Hepatocyte (in vitro differentiated cells): ENCODE data around the gene LDB2. TPM values are rescaled to one million over a fixed set of nuclear protein-coding genes. Genes with fewer than 3 reads are reported as not detected.

Experiments
- DNase-seq: peaks from one replicate; pipeline ENCODE4 v3.0.0-alpha.2; 2016; ENCODE audit warnings: low spot score
- H2AFZ ChIP-seq: fragments of 200-600 bp; sonication (generic); 2 replicates; pipeline ENCODE4 v1.6.0; 2016; ENCODE audit warnings: antibody characterized with exemption, mild to moderate bottlenecking
- H3K27ac ChIP-seq: fragments of 200-600 bp; sonication (generic); 2 replicates; pipeline ENCODE4 v1.5.1; 2016; ENCODE audit warnings: mild to moderate bottlenecking
- H3K27me3 ChIP-seq: fragments of 200-600 bp; sonication (generic); 2 replicates; pipeline ENCODE4 v1.6.1; 2016
- H3K36me3 ChIP-seq: fragments of 200-600 bp; sonication (generic); replicated peaks from 2 replicates; pipeline ENCODE4 v1.5.1; 2016; ENCODE audit warnings: low read depth; ENCODE audit not compliant: insufficient read depth
- H3K4me1 ChIP-seq: fragments of 200-600 bp; sonication (generic); 2 replicates; pipeline ENCODE4 v1.5.1; 2016; ENCODE audit warnings: mild to moderate bottlenecking, moderate library complexity; ENCODE audit not compliant: insufficient read depth
- H3K4me2 ChIP-seq: fragments of 200-600 bp; sonication (generic); 2 replicates; pipeline ENCODE4 v1.6.0; 2016
- H3K4me3 ChIP-seq: fragments of 200-600 bp; sonication (generic); 2 replicates; pipeline ENCODE4 v1.5.1; 2016; ENCODE audit warnings: mild to moderate bottlenecking
- H3K79me2 ChIP-seq: fragments of 200-600 bp; sonication (generic); 2 replicates; pipeline ENCODE4 v1.6.0; 2017; ENCODE audit warnings: mild to moderate bottlenecking
- H3K9me2 ChIP-seq: fragments of 200-600 bp; sonication (generic); replicated peaks from 2 replicates; pipeline ENCODE4 v1.6.0; 2017; ENCODE audit warnings: mild to moderate bottlenecking; ENCODE audit not compliant: insufficient read depth
- H3K9me3 ChIP-seq: fragments of 200-600 bp; sonication (generic); 2 replicates; pipeline ENCODE4 v1.5.1; 2016; ENCODE audit warnings: low read depth, mild to moderate bottlenecking
- H4K20me1 ChIP-seq: fragments of 200-600 bp; sonication (generic); 2 replicates; pipeline ENCODE4 v1.6.0; 2016; ENCODE audit warnings: mild to moderate bottlenecking; ENCODE audit not compliant: insufficient read depth, poor library complexity, severe bottlenecking
- EZH2 ChIP-seq: fragments of 200-600 bp; sonication (generic); IDR thresholded peaks from 2 replicates; pipeline ENCODE4 v1.6.1; 2016; ENCODE audit warnings: antibody characterized with exemption, mild to moderate bottlenecking, borderline replicate concordance
- EZH2phosphoT487 ChIP-seq: fragments of 200-600 bp; sonication (generic); IDR thresholded peaks from one replicate; pipeline ENCODE4 v1.6.1; 2018; ENCODE audit warnings: antibody characterized with exemption, mild to moderate bottlenecking, low read depth, moderate library complexity; ENCODE audit not compliant: unreplicated experiment, severe bottlenecking
- WGBS: methylation state at CpG from one replicate; pipeline ENCODE4 v1.1.6; 2016; ENCODE audit warnings: low lambda C conversion rate; ENCODE audit errors: missing lambda C conversion rate; 5-methylcytosine and 5-hydroxymethylcytosine counted together
- polyA plus RNA-seq: library from polyadenylated mRNA; unstranded; fragments of >200 nt; fragmentation: Nextera tagmentation; extraction: Ambion mirVana; gene quantifications from 2 replicates; pipeline ENCODE4 v1.2.1, GENCODE V29; 2016
- total RNA-seq: library from RNA; depleted of rRNA; stranded (reverse); fragments of >200 nt; gene quantifications from 2 replicates; pipeline ENCODE4 v1.2.3, GENCODE V29; 2014
- TF ChIP-seq, protein P1 (sequence below): fragments of 200-600 bp; sonication (generic); IDR thresholded peaks from 2 replicates; pipeline ENCODE4 v1.5.1; 2016; ENCODE audit warnings: antibody characterized with exemption, mild to moderate bottlenecking; ENCODE audit not compliant: poor library complexity

The LDB2 gene
- total and polyA plus RNA-seq, 2 experiments from 2014 or later, result 8.7 to 20.3 TPM

DNA sequence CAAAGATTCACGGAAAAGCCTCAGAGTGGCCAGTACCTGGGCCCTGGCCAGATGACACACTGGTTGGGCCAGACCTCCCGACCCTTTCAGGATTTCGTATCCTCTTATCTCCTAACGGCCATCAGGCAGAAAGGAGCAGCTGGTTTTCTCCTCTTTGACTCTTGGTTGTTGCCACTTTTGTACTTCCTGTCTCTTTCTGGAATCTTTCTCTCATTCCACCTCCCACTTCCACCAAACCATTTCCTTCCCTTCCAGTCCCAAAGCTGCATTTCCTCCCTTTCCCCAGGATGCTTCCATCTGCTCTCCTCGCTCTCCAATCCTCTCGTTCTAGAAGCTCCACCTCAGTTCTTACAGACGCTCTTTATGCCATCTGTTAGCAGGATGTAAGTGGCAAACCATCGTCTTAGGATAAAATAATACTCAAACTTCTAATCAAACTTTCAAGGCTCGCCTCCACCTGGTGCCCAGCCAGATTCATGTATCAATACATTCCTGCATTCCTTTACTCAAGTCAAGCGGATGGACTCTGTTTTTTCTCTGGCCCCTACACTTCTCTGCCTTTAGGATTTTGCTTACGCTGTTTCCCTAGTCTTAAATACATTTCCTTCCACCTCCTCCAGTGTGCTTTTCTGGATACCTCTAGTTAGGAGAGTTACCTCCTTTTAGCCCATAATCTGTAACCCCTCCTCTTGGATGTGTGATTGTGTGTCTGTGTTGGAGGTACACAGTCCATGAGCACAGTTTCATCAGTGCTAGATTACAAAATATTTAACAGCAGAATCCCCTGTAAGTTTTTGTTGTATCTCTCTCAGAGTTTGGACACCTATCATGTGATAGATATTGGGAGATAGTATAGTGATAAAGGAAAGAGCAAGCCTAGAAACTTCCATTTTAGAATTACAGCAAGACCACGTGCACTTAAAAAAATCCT, 70.4 kb downstream of the LDB2 start:
- no peaks in the 10 kb centered on the region for H3K9me2 ChIP-seq
- no peaks in the 10 kb centered on the region for H3K79me2 ChIP-seq
- WGBS, result 87% methylated on average over 12 of the region's 12 CpGs
- DNase-seq, result no peak
- no peaks in the 10 kb centered on the region for H3K9me3 ChIP-seq
- H3K4me3 ChIP-seq, result no peak overlapping the region
- H2AFZ ChIP-seq, result no peak overlapping the region
- H3K4me1 ChIP-seq, result peaks cover 4% of the 10 kb centered on the region
- TF ChIP-seq EZH2phosphoT487 (no peak), EZH2 (no peak)
- TF ChIP-seq, protein P1, sequence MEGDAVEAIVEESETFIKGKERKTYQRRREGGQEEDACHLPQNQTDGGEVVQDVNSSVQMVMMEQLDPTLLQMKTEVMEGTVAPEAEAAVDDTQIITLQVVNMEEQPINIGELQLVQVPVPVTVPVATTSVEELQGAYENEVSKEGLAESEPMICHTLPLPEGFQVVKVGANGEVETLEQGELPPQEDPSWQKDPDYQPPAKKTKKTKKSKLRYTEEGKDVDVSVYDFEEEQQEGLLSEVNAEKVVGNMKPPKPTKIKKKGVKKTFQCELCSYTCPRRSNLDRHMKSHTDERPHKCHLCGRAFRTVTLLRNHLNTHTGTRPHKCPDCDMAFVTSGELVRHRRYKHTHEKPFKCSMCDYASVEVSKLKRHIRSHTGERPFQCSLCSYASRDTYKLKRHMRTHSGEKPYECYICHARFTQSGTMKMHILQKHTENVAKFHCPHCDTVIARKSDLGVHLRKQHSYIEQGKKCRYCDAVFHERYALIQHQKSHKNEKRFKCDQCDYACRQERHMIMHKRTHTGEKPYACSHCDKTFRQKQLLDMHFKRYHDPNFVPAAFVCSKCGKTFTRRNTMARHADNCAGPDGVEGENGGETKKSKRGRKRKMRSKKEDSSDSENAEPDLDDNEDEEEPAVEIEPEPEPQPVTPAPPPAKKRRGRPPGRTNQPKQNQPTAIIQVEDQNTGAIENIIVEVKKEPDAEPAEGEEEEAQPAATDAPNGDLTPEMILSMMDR, result no peak
- no peaks in the 10 kb centered on the region for H3K27me3 ChIP-seq
- no peaks in the 10 kb centered on the region for H3K36me3 ChIP-seq
- no peak overlapping the region for H3K27ac ChIP-seq
- H3K4me2 ChIP-seq, result no peak overlapping the region
- no peaks in the 10 kb centered on the region for H4K20me1 ChIP-seq

DNA sequence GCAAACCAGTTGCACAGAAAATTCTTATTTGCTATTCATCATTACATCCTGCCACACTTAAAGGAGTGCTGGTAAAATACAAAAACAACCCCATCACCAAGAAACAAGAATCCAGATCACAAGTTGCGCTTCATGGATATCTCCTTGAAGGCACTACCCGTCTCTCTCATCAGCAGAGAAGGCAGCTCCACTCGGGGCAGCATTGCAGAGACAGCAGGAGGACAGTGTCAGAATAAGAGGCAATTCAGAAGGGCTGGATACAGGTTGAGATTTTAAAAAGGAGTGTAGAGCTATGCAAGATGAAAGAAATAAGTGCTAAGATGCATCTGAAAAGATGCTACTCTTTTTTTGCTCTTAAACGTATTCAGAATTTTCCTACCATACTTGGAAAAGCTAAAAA, 71.4 kb downstream of the LDB2 start:
- H3K4me3 ChIP-seq, result no peak overlapping the region
- WGBS, result 53% methylated on average over 4 of the region's 4 CpGs
- H2AFZ ChIP-seq, result no peak overlapping the region
- no peak for TF ChIP-seq EZH2
- TF ChIP-seq EZH2phosphoT487, result no peak
- TF ChIP-seq, protein P1, result no peak
- no peaks in the 10 kb centered on the region for H3K9me3 ChIP-seq
- no peaks in the 10 kb centered on the region for H3K27me3 ChIP-seq
- no peak for DNase-seq
- no peak overlapping the region for H3K27ac ChIP-seq
- no peak overlapping the region for H3K4me2 ChIP-seq
- H3K4me1 ChIP-seq, result peaks cover 4% of the 10 kb centered on the region
- H3K79me2 ChIP-seq, result no peaks in the 10 kb centered on the region
- H3K36me3 ChIP-seq, result no peaks in the 10 kb centered on the region
- H4K20me1 ChIP-seq, result no peaks in the 10 kb centered on the region
- no peaks in the 10 kb centered on the region for H3K9me2 ChIP-seq

DNA sequence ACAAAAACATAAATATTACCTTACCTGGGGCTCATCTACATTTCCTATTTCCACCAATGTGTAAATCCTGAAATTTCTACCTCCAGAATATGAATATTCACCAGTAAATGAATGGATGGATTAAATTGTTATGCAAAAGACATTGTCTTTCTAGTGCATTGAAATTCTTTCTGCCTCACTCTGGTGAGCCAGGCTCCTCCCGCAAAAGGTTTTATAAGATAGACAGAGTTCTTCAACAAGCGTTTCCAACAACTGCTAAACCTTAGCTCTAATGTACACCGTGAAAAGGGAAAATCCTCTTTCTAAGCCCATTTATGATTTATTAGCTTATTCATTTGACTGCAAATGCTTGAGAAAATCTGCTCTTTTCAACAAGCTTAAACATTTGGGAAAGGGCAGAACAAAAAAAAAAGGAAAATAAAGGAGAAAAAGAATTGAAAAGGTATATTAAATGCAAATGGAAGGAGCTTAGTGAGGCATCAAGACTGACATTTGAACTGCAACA, 72.0 kb downstream of the LDB2 start:
- TF ChIP-seq EZH2 (no peak), EZH2phosphoT487 (no peak)
- TF ChIP-seq, protein P1, result no peak
- H2AFZ ChIP-seq, result no peak overlapping the region
- no peaks in the 10 kb centered on the region for H3K79me2 ChIP-seq
- H3K9me3 ChIP-seq, result no peaks in the 10 kb centered on the region
- H3K9me2 ChIP-seq, result no peaks in the 10 kb centered on the region
- no peaks in the 10 kb centered on the region for H3K27me3 ChIP-seq
- no peak overlapping the region for H3K4me3 ChIP-seq
- H4K20me1 ChIP-seq, result no peaks in the 10 kb centered on the region
- WGBS, result 55% methylated on average over 3 of the region's 3 CpGs
- H3K27ac ChIP-seq, result no peak overlapping the region
- H3K4me1 ChIP-seq, result peaks cover 4% of the 10 kb centered on the region
- DNase-seq, result no peak
- H3K4me2 ChIP-seq, result no peak overlapping the region
- H3K36me3 ChIP-seq, result no peaks in the 10 kb centered on the region
